ENCODE results near the gene KCNAB2.

Gene KCNAB2

DNA sequence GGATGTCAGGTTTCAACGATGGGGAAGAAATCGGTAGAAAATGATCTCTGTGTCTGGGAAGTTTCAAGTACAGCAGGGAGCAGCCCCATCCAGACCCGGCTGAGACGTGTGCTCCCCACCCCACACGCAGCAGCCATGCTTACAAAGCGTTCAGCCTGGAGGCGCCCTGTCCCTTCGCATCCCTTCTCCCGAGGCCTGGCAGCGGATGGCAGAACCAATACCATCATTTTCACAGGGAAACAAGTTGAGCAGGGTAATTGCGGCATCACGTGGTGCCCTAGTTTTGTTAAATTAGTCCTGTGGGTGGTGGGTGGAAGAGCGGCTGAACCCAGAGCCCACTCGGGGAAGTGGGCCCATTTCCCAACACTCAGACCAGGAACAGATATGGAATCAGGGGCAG, 23.9 kb downstream of the KCNAB2 start:
- H3K27ac Mint-ChIP-seq, result no peak overlapping the region
- H3K36me3 Mint-ChIP-seq (ENCODE audit: low read depth), result no peaks in the 10 kb centered on the region
- no peak for TF ChIP-seq CTCF (IDR thresholded peaks at IDR 0.05; ENCODE audit: unreplicated experiment in 3 of 3)
- peaks cover 24% of the 10 kb centered on the region for H3K27me3 Mint-ChIP-seq (ENCODE audit: low read depth)
- no peaks in the 10 kb centered on the region for H3K4me1 Mint-ChIP-seq
- no peaks in the 10 kb centered on the region for H3K9me3 Mint-ChIP-seq
- no peak overlapping the region for H3K4me3 Mint-ChIP-seq

DNA sequence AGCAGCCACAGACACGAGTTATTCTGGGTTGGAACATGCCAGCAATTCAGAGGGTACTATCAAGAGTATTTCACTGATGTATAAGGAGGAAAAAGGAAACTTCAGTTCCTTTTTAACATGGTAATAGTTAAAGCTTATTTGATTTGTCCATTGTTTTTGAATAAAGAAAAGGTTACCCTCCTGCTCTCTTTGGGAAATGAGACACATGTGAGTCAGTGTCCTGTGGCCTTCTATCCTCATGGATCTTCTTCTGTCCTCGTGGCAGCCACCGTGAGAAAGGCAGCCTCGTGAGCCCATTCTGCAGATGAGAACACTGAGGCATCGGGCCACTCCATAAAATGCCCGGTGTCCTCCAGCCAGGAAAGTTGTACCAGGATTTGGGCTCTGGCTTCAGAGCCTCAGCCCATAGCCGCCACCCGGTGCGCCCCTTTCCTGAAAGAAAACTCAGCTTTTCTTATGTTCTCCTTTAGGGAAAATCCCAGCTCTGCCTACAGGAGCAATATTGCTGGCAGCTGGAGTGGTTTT, 24.8 kb downstream of the KCNAB2 start:
- Mint-ChIP-seq H3K27me3 (ENCODE audit: low read depth) (peaks cover 16% of the 10 kb centered on the region), H3K27ac (no peak overlapping the region), H3K4me1 (no peaks in the 10 kb centered on the region), H3K36me3 (ENCODE audit: low read depth) (no peaks in the 10 kb centered on the region), H3K4me3 (no peak overlapping the region), H3K9me3 (no peaks in the 10 kb centered on the region)
- no peak for TF ChIP-seq CTCF (IDR thresholded peaks at IDR 0.05; ENCODE audit: unreplicated experiment in 3 of 3)

DNA sequence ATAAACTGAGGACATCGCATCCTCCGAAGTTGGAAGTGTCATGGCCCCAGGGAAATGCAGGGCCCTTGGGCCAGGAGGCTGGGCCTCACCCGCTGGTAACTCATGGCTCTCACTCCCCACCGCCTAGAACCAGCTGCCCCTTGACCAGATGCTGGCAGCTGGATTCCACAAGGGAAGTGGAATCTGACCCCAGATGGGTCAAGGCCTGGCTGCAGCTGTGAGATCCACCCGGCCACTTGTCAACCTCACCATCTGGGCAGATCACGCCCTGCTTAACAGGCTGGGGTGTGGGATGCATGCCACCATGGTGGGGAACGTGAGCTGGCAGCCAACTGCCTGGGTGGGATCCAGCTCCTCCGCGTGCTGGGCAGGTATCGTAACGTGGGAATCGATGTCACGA, 25.5 kb downstream of the KCNAB2 start:
- peaks cover 22% of the 10 kb centered on the region for H3K27me3 Mint-ChIP-seq (ENCODE audit: low read depth)
- no peaks in the 10 kb centered on the region for H3K36me3 Mint-ChIP-seq (ENCODE audit: low read depth)

DNA sequence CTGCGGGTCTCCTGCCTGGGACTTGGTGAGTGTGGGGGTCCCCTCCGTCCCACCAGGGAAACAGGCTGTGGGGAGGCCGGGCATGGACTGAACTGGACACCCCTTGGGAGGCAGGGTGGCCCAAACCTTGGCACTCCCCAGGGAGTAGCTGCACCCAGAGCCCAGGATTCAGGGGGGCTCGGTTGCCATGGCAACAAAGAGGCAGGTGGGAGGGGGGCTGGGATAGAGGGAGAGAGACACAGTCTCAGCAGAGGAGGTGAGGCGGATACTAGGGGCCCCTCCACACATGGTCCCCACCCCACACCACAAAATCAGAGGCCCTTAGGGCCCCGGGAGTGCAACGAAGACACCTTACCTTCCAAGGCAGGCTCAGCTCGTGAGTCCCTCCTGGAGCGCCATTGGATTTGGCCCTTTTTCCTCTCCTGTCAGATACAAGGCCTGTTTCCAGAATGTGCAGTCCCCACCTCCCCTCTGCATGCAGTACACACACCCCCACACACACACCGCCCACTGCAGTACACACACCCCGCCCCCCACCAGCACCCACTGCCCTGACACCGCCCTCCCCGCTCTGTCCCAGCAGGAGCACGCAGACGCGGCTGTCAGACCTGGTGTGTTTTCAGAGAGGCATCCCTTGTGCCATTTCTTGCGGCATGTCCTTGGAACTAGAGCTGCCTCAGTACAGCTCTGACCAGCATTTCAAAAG, 27.2 kb downstream of the KCNAB2 start:
- Mint-ChIP-seq H3K4me1 (no peaks in the 10 kb centered on the region), H3K9me3 (no peaks in the 10 kb centered on the region), H3K27me3 (ENCODE audit: low read depth) (peaks cover 32% of the 10 kb centered on the region), H3K36me3 (ENCODE audit: low read depth) (no peaks in the 10 kb centered on the region), H3K27ac (no peak overlapping the region), H3K4me3 (no peak overlapping the region)
- TF ChIP-seq CTCF (IDR thresholded peaks at IDR 0.05; ENCODE audit: unreplicated experiment in 3 of 3), result no peak

More for the DNA sequence above, 25.5 kb downstream of the KCNAB2 start:
- TF ChIP-seq CTCF (IDR thresholded peaks at IDR 0.05; ENCODE audit: unreplicated experiment in 3 of 3), result no peak
- no peaks in the 10 kb centered on the region for H3K9me3 Mint-ChIP-seq
- no peaks in the 10 kb centered on the region for H3K4me1 Mint-ChIP-seq
- H3K4me3 Mint-ChIP-seq, result no peak overlapping the region
- H3K27ac Mint-ChIP-seq, result no peak overlapping the region

DNA sequence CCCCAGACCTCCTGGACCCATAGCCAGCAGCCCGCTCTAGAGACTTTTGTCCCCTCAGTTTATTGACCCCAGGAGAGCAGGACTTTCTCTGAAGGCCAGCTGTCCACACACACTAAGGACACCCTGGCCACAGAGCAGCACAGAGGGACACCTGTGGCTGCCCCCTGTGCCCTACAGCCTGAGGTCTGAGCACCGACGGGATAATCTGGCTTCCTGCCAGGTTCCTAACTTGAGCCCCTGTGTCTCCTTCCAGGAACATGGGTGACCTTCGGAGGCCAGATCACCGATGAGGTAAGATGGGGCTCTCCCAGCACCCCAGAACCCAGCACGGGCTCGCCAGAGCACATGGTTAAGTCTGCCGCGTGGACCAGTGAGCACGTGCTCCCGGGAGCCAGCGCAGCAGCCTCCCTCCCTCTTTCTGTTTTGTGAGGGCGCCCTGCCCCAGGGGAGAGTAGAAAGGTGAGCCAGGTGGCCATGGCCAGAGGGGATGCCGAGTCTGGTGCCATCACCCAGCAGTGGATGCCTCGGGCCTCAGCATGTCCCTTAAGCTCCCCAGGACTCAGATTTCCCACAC, 27.9 kb downstream of the KCNAB2 start:
- no peak for TF ChIP-seq CTCF (IDR thresholded peaks at IDR 0.05; ENCODE audit: unreplicated experiment in 3 of 3)
- no peak overlapping the region for H3K27ac Mint-ChIP-seq
- H3K36me3 Mint-ChIP-seq (ENCODE audit: low read depth), result no peaks in the 10 kb centered on the region
- H3K4me3 Mint-ChIP-seq, result no peak overlapping the region
- no peaks in the 10 kb centered on the region for H3K9me3 Mint-ChIP-seq
- H3K27me3 Mint-ChIP-seq (ENCODE audit: low read depth), result peaks cover 32% of the 10 kb centered on the region
- no peaks in the 10 kb centered on the region for H3K4me1 Mint-ChIP-seq

All from nephron (organoid).